ENCODE measurements around the gene APOBR.

The APOBR gene

DNA sequence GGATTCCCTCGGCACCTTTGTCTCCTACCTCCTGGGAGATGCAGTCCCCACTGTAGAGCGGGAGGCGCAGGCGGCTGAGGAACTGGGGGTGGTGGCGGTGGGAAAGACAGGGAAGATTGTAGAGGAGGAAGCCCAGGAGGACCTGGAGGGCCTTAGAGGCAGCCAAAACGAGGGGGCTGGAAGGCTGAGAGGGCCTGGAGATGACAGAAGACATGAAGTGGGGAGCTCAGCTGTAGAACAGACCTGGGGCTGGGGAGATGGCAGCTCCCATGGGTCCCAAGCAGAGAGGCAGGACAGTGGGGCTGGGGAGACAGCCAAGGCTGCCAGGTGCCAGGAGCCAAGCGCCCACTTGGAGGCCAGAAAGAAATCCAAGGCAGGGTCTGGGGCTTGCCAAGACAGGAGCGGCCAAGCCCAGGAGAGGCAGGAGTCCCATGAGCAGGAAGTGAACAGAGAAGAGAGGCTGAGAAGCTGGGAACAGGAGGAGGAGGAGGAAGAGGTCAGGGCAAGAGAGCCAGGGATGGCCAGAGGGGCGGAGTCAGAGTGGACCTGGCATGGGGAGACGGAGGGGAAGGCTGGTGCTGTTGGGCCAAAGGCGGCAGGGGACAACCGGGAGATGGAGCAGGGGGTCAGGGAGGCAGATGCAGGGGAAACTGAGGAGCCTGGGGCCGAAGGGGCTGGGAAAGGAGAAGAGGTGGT is 803 bp downstream of the APOBR start:
- no peak overlapping the region for H3K4me3 ChIP-seq (IDR thresholded peaks at IDR 0.05; ENCODE audit: insufficient read depth, low read depth, low read length)
- H3K79me2 ChIP-seq (ENCODE audit: insufficient read depth, low read depth), result 0 out of 2 replicates have a peak, but pooled peaks cover 11% of the 10 kb centered on the region
- no peaks in the 10 kb centered on the region for H3K36me3 ChIP-seq (ENCODE audit: insufficient read depth)
- H2AFZ ChIP-seq (ENCODE audit: low read depth), result no peak overlapping the region
- peaks cover 35% of the 10 kb centered on the region for H3K4me1 ChIP-seq (ENCODE audit: low read depth, poor library complexity, severe bottlenecking)
- TF ChIP-seq, protein P1, sequence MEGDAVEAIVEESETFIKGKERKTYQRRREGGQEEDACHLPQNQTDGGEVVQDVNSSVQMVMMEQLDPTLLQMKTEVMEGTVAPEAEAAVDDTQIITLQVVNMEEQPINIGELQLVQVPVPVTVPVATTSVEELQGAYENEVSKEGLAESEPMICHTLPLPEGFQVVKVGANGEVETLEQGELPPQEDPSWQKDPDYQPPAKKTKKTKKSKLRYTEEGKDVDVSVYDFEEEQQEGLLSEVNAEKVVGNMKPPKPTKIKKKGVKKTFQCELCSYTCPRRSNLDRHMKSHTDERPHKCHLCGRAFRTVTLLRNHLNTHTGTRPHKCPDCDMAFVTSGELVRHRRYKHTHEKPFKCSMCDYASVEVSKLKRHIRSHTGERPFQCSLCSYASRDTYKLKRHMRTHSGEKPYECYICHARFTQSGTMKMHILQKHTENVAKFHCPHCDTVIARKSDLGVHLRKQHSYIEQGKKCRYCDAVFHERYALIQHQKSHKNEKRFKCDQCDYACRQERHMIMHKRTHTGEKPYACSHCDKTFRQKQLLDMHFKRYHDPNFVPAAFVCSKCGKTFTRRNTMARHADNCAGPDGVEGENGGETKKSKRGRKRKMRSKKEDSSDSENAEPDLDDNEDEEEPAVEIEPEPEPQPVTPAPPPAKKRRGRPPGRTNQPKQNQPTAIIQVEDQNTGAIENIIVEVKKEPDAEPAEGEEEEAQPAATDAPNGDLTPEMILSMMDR (conservative IDR thresholded peaks at IDR 0.05; ENCODE audit: low read depth, low read length), result no peak
- H4K20me1 ChIP-seq (ENCODE audit: insufficient read depth), result no peaks in the 10 kb centered on the region
- no peak overlapping the region for H3K4me2 ChIP-seq
- no peak overlapping the region for H3K9ac ChIP-seq
- no peak overlapping the region for H3K27ac ChIP-seq
- peaks cover 6% of the 10 kb centered on the region for H3K27me3 ChIP-seq (ENCODE audit: insufficient read depth, low read depth)

DNA sequence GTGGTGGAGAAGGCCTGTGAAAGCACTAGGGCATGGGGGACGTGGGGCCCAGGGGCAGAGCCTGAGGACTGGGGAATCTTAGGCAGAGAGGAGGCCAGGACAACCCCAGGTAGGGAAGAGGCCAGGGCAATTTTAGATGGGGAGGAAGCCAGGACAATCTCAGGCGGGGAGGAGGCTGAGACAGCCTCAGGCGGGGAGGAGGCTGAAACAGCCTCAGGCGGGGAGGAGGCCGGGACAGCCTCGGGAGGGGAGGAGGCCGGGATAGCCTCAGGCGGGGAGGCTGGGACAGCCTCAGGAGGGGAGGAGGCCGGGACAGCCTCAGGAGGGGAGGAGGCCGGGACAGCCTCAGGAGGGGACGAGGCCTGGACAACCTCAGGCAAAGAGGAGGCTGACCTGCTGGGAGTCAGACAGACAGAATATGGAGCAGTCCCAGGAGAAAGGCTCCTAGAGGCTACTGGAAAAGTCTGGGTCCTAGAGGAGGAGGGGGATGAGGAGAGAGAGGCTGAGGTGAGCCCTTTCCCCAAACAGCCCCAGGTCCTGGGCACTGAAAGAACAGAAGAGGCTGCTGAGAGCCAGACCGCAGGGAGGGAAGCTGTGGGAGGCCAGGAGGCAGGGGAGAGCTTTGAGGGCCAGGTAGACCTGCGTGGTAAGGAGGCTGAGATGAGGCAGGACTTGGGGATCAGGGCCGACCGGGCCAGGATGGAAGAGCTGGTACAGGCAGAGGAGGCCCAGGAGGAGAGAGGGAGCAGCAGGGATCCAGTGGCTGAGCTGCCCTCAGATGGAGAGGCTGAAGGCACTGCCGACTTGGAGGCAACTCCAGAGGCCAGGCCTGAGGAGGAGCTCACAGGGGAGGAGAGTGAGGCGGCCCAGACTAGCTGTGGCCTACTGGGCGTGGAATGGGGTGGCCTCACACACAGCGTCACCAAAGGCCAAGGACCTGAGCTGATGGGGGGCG is 1.6 kb downstream of the APOBR start:
- H3K9ac ChIP-seq, result no peak overlapping the region
- H3K36me3 ChIP-seq (ENCODE audit: insufficient read depth), result no peaks in the 10 kb centered on the region
- no peak overlapping the region for H2AFZ ChIP-seq (ENCODE audit: low read depth)
- no peak overlapping the region for H3K4me3 ChIP-seq (IDR thresholded peaks at IDR 0.05; ENCODE audit: insufficient read depth, low read depth, low read length)
- H3K27ac ChIP-seq, result no peak overlapping the region
- no peaks in the 10 kb centered on the region for H4K20me1 ChIP-seq (ENCODE audit: insufficient read depth)
- H3K4me1 ChIP-seq (ENCODE audit: low read depth, poor library complexity, severe bottlenecking), result peaks cover 28% of the 10 kb centered on the region
- 0 out of 2 replicates have a peak, but pooled peaks cover 6% of the 10 kb centered on the region for H3K79me2 ChIP-seq (ENCODE audit: insufficient read depth, low read depth)
- TF ChIP-seq, protein P1 (conservative IDR thresholded peaks at IDR 0.05; ENCODE audit: low read depth, low read length), result no peak
- H3K27me3 ChIP-seq (ENCODE audit: insufficient read depth, low read depth), result peaks cover 6% of the 10 kb centered on the region
- no peak overlapping the region for H3K4me2 ChIP-seq

DNA sequence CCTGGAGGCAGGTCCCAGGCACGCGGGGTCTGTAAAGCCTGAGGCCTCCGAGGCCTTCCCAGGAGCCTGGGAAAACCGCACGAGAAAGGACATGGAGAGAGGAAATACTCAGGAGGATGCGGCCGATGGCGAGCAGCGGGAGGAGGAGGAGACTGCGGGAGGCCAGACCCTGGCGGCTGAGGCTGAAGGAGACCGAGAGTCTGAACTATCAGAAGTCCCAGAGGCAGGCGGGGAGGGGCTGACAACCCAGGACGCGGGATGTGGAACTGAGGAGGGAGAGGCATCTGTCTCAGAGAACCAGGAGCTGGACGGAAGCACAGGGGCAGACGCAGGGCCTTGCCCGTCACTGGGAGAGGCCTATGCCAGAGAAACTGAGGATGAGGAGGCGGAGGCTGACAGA is 2.4 kb downstream of the APOBR start:
- no peak overlapping the region for H3K9ac ChIP-seq
- no peaks in the 10 kb centered on the region for H3K36me3 ChIP-seq (ENCODE audit: insufficient read depth)
- H2AFZ ChIP-seq (ENCODE audit: low read depth), result no peak overlapping the region
- H3K27me3 ChIP-seq (ENCODE audit: insufficient read depth, low read depth), result peaks cover 6% of the 10 kb centered on the region
- H3K79me2 ChIP-seq (ENCODE audit: insufficient read depth, low read depth), result no peaks in the 10 kb centered on the region
- H4K20me1 ChIP-seq (ENCODE audit: insufficient read depth), result no peaks in the 10 kb centered on the region
- H3K4me3 ChIP-seq (IDR thresholded peaks at IDR 0.05; ENCODE audit: insufficient read depth, low read depth, low read length), result no peak overlapping the region
- H3K4me2 ChIP-seq, result no peak overlapping the region
- TF ChIP-seq, protein P1 (conservative IDR thresholded peaks at IDR 0.05; ENCODE audit: low read depth, low read length), result no peak
- H3K27ac ChIP-seq, result no peak overlapping the region
- peaks cover 26% of the 10 kb centered on the region for H3K4me1 ChIP-seq (ENCODE audit: low read depth, poor library complexity, severe bottlenecking)

DNA sequence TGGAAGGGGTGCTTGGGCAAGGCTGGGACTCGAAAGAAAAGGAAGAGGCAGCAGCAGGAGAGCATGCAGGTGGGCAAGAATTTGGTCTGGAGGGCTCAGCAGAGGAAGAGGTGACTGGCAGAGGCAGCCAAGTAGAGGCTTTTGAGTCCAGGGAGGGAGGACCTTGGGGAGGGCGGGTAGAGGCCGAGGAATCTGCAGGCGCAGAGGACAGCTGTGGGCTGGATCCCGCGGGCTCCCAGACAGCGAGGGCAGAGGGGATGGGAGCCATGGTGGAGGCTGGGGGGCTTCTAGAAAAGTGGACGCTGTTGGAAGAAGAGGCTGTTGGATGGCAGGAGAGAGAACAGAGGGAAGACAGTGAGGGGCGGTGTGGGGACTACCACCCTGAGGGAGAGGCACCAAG is 2.9 kb downstream of the APOBR start:
- TF ChIP-seq, protein P1 (conservative IDR thresholded peaks at IDR 0.05; ENCODE audit: low read depth, low read length), result no peak
- Histone ChIP-seq H3K27me3 (ENCODE audit: insufficient read depth, low read depth) (peaks cover 6% of the 10 kb centered on the region), H3K4me3 (IDR thresholded peaks at IDR 0.05; ENCODE audit: insufficient read depth, low read depth, low read length) (no peak overlapping the region), H3K79me2 (ENCODE audit: insufficient read depth, low read depth) (no peaks in the 10 kb centered on the region), H3K27ac (no peak overlapping the region), H3K9ac (no peak overlapping the region), H4K20me1 (ENCODE audit: insufficient read depth) (no peaks in the 10 kb centered on the region), H3K36me3 (ENCODE audit: insufficient read depth) (no peaks in the 10 kb centered on the region), H3K4me2 (no peak overlapping the region), H2AFZ (ENCODE audit: low read depth) (no peak overlapping the region), H3K4me1 (ENCODE audit: low read depth, poor library complexity, severe bottlenecking) (peaks cover 24% of the 10 kb centered on the region)
